H9 (cell line): ENCODE results near the gene CADPS. TPM values are rescaled to one million over a fixed set of nuclear protein-coding genes. Genes with fewer than 3 reads are reported as not detected.

Experiments
- DNase-seq: peaks from one replicate; pipeline ENCODE4 v3.0.0-alpha.2; 2017
- H2AFZ ChIP-seq: one replicate; pipeline ENCODE4 v1.6.1; 2013; ENCODE audit warnings: mild to moderate bottlenecking, low read length, control low read depth, moderate library complexity
- H2AK5ac ChIP-seq: 2 replicates; pipeline ENCODE4 v1.6.1; 2013; ENCODE audit warnings: low read length, control low read depth, mixed read lengths; ENCODE audit not compliant: insufficient read length
- H2BK120ac ChIP-seq: one replicate; pipeline ENCODE4 v1.6.1; 2013; ENCODE audit warnings: low read depth, mild to moderate bottlenecking, low read length, control low read depth, inconsistent platforms; ENCODE audit not compliant: poor library complexity, severe bottlenecking
- H2BK12ac ChIP-seq: 2 replicates; pipeline ENCODE4 v1.6.1; 2013; ENCODE audit warnings: low read length, control low read depth, mixed read lengths, low read depth; ENCODE audit not compliant: insufficient read length
- H2BK15ac ChIP-seq: 2 replicates; pipeline ENCODE4 v1.6.1; 2013; ENCODE audit warnings: low read depth, low read length, control low read depth
- H2BK20ac ChIP-seq: one replicate; pipeline ENCODE4 v1.6.1; 2013; ENCODE audit warnings: low read depth, mild to moderate bottlenecking, low read length, control low read depth, inconsistent platforms; ENCODE audit not compliant: poor library complexity, severe bottlenecking
- H2BK5ac ChIP-seq: 2 replicates; pipeline ENCODE4 v1.6.1; 2013; ENCODE audit warnings: low read length, control low read depth, mixed read lengths; ENCODE audit not compliant: insufficient read length
- H3K14ac ChIP-seq: 2 replicates; pipeline ENCODE4 v1.6.1; 2013; ENCODE audit warnings: low read length, control low read depth; ENCODE audit not compliant: insufficient read depth
- H3K18ac ChIP-seq: 2 replicates; pipeline ENCODE4 v1.6.1; 2013; ENCODE audit warnings: low read depth, mild to moderate bottlenecking, mixed read lengths, low read length, control low read depth; ENCODE audit not compliant: insufficient read length
- H3K23ac ChIP-seq: 2 replicates; pipeline ENCODE4 v1.6.1; 2013; ENCODE audit warnings: low read length, control low read depth, mixed read lengths, low read depth; ENCODE audit not compliant: insufficient read length
- H3K23me2 ChIP-seq: 2 replicates; pipeline ENCODE4 v1.6.1; 2013; ENCODE audit warnings: low read depth, mild to moderate bottlenecking, mixed read lengths, low read length, control low read depth; ENCODE audit not compliant: insufficient read length, poor library complexity, severe bottlenecking
- H3K27ac ChIP-seq: 2 replicates; pipeline ENCODE4 v1.5.1; 2013; ENCODE audit warnings: low read length, control low read depth, mixed read lengths, low read depth; ENCODE audit not compliant: insufficient read length
- H3K27me3 ChIP-seq: 2 replicates; pipeline ENCODE4 v1.6.1; 2013; ENCODE audit warnings: low read length, control low read depth, inconsistent platforms; ENCODE audit not compliant: insufficient read depth
- H3K4ac ChIP-seq: 2 replicates; pipeline ENCODE4 v1.6.1; 2013; ENCODE audit warnings: low read depth, mild to moderate bottlenecking, control low read depth, inconsistent platforms, low read length, moderate library complexity
- H3K4me1 ChIP-seq: 2 replicates; pipeline ENCODE4 v1.6.1; 2013; ENCODE audit warnings: low read length, control low read depth, inconsistent platforms; ENCODE audit not compliant: insufficient read depth
- H3K4me2 ChIP-seq: 2 replicates; pipeline ENCODE4 v1.6.1; 2013; ENCODE audit warnings: low read length, control low read depth, mixed read lengths; ENCODE audit not compliant: insufficient read length, insufficient read depth
- H3K56ac ChIP-seq: 2 replicates; pipeline ENCODE4 v1.6.1; 2013; ENCODE audit warnings: low read depth, mild to moderate bottlenecking, mixed read lengths, low read length, control low read depth; ENCODE audit not compliant: insufficient read length
- H3K79me1 ChIP-seq: 2 replicates; pipeline ENCODE4 v1.6.1; 2013; ENCODE audit warnings: low read depth, mild to moderate bottlenecking, moderate library complexity, low read length, control low read depth, inconsistent platforms; ENCODE audit not compliant: insufficient read depth, poor library complexity, severe bottlenecking
- H3K79me2 ChIP-seq: 2 replicates; pipeline ENCODE4 v1.6.1; 2013; ENCODE audit warnings: low read length, control low read depth, inconsistent platforms; ENCODE audit not compliant: insufficient read depth
- H3K9ac ChIP-seq: 2 replicates; pipeline ENCODE4 v1.6.1; 2013; ENCODE audit warnings: low read length, control low read depth, mixed read lengths; ENCODE audit not compliant: insufficient read length; ENCODE audit errors: extremely low read depth
- H3K9me3 ChIP-seq: one replicate; pipeline ENCODE4 v1.6.1; 2013; ENCODE audit warnings: low read depth, low read length, inconsistent platforms; ENCODE audit not compliant: control insufficient read depth
- H3T11ph ChIP-seq: one replicate; pipeline ENCODE4 v1.6.1; 2013; ENCODE audit warnings: mild to moderate bottlenecking, low read length, control low read depth, inconsistent platforms
- H4K20me1 ChIP-seq: one replicate; pipeline ENCODE4 v1.6.1; 2013; ENCODE audit not compliant: control insufficient read depth, insufficient read length, insufficient read depth
- H4K5ac ChIP-seq: 2 replicates; pipeline ENCODE4 v1.6.1; 2013; ENCODE audit warnings: low read depth, mild to moderate bottlenecking, mixed read lengths, low read length, control low read depth; ENCODE audit not compliant: insufficient read length
- H4K8ac ChIP-seq: replicated peaks from 2 replicates; pipeline ENCODE4 v1.6.1; 2013; ENCODE audit warnings: low read length, control low read depth, mixed read lengths, low read depth; ENCODE audit not compliant: insufficient read length
- H4K91ac ChIP-seq: 2 replicates; pipeline ENCODE4 v1.6.1; 2013; ENCODE audit warnings: low read depth, mild to moderate bottlenecking, moderate library complexity, mixed read lengths, low read length, control low read depth; ENCODE audit not compliant: insufficient read length
- H3K27ac Mint-ChIP-seq, 3 experiments: 2 replicates in 2 of 3; 3 replicates in 1 of 3; pipeline ENCODE4 v1.8.0; 2020 to 2021; ENCODE audit warnings: mixed read lengths in 3 of 3, mild to moderate bottlenecking in 1 of 3, moderate library complexity in 1 of 3
- H3K27me3 Mint-ChIP-seq: 2 replicates; pipeline ENCODE4 v1.8.0; 2021; ENCODE audit warnings: low read depth, mild to moderate bottlenecking, moderate library complexity, mixed read lengths
- H3K36me3 Mint-ChIP-seq, 3 experiments: 2 replicates in 2 of 3; 3 replicates in 1 of 3; pipeline ENCODE4 v1.8.0; 2020 to 2021; ENCODE audit warnings: low read depth in 3 of 3, mixed read lengths in 3 of 3; ENCODE audit not compliant: insufficient read depth in 1 of 3
- H3K4me1 Mint-ChIP-seq, 2 experiments: 2 replicates each; pipeline ENCODE4 v1.8.0; 2020; ENCODE audit warnings: mixed read lengths in 2 of 2
- H3K4me3 Mint-ChIP-seq, 2 experiments: 2 replicates in 1 of 2; 3 replicates in 1 of 2; pipeline ENCODE4 v1.8.0; 2020 to 2021; ENCODE audit warnings: mild to moderate bottlenecking in 2 of 2, mixed read lengths in 2 of 2, moderate library complexity in 1 of 2
- H3K9me3 Mint-ChIP-seq, 2 experiments: 2 replicates in 1 of 2; 3 replicates in 1 of 2; pipeline ENCODE4 v1.8.0; 2020; ENCODE audit warnings: mild to moderate bottlenecking in 2 of 2, mixed read lengths in 2 of 2, moderate library complexity in 1 of 2
- CTCF ChIP-seq: fragments of 200-600 bp; sonication (generic); conservative IDR thresholded peaks from 3 replicates; pipeline ENCODE4 v1.8.0; 2021; ENCODE audit warnings: antibody characterized with exemption, mild to moderate bottlenecking
- WGBS: extraction: QIAGEN DNeasy Blood & Tissue Kit; methylation state at CpG from one replicate; pipeline ENCODE4 v1.1.7; 2013; ENCODE audit warnings: missing lambda C conversion rate, low lambda C conversion rate, mixed read lengths; ENCODE audit not compliant: insufficient read length; ENCODE audit errors: extremely low coverage; 5-methylcytosine and 5-hydroxymethylcytosine counted together
- total RNA-seq: library from RNA; stranded (reverse); gene quantifications from 2 replicates; pipeline ENCODE4 v1.2.1, GENCODE V29; 2021

CADPS gene
- total RNA-seq, 1 experiment from 2014 or later, result 6.6 TPM

GRCh38 chr3:62587579-62588031, 287.6 kb downstream of the CADPS start:
- Mint-ChIP-seq H3K9me3 (no peaks in the 10 kb centered on the region), H3K27me3 (no peaks in the 10 kb centered on the region), H3K4me3 (no peak overlapping the region), H3K27ac (no peak overlapping the region), H3K36me3 (no peaks in the 10 kb centered on the region), H3K4me1 (no peaks in the 10 kb centered on the region; a peak in 1 of 4 replicates)
- Histone ChIP-seq H2BK5ac (no peak overlapping the region), H2BK20ac (no peak overlapping the region), H2BK12ac (no peak overlapping the region), H2AFZ (no peak overlapping the region), H2BK120ac (no peak overlapping the region), H3K9ac (no peak overlapping the region), H4K8ac (no peak overlapping the region), H3K56ac (no peak overlapping the region), H3K4me2 (no peak overlapping the region), H2BK15ac (no peak overlapping the region), H3T11ph (no peak overlapping the region), H3K9me3 (no peaks in the 10 kb centered on the region), H3K27me3 (no peaks in the 10 kb centered on the region), H2AK5ac (no peak overlapping the region), H3K4me1 (no peaks in the 10 kb centered on the region), H3K79me2 (no peaks in the 10 kb centered on the region), H3K79me1 (no peaks in the 10 kb centered on the region), H3K27ac (no peak overlapping the region), H4K20me1 (no peaks in the 10 kb centered on the region), H3K18ac (no peak overlapping the region), H3K4ac (no peak overlapping the region), H3K23me2 (no peaks in the 10 kb centered on the region), H3K23ac (no peak overlapping the region), H4K5ac (no peak overlapping the region), H3K14ac (no peak overlapping the region), H4K91ac (no peak overlapping the region)
- no peak for DNase-seq
- WGBS, result no CpG with 5 or more reads among the region's 8 CpGs
- TF ChIP-seq CTCF, result no peak
